Stimulated activated CD4-positive, alpha-beta T cell treated with anti-CD3 and anti-CD28 coated beads, Interleukin-12 subunit alpha, Interleukin-12 subunit beta, amount 100 ng/mL, for 4 hours (primary cell): ENCODE measurements around the gene CLDN20.

ENCODE experiments used
- DNase-seq: peaks from one replicate; pipeline ENCODE4 v3.0.0-alpha.2; 2020

The CLDN20 gene

DNA sequence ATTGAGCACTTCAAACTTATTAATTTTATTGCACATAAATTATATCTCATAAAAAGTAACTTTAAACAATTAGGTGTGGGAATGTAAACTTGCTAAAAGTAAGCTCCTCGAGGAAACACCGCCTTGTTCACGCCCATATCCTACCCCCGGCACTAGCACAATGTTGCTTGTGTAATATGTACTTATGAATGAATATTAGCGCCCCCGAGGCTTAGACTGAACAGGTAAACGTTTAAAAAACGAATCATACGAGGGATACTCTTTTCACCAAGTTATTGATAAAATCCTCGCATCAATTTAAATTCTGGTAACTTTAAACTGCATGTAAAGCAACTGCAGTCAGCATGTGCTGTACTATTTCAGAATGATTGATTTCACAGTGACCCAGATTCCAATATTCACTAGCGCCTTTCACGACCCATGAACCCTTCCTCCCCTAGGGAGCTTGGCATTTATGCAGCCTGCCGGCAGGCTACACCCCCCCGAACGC lies 49.8 kb downstream of the CLDN20 start:
- no peak for DNase-seq

DNA sequence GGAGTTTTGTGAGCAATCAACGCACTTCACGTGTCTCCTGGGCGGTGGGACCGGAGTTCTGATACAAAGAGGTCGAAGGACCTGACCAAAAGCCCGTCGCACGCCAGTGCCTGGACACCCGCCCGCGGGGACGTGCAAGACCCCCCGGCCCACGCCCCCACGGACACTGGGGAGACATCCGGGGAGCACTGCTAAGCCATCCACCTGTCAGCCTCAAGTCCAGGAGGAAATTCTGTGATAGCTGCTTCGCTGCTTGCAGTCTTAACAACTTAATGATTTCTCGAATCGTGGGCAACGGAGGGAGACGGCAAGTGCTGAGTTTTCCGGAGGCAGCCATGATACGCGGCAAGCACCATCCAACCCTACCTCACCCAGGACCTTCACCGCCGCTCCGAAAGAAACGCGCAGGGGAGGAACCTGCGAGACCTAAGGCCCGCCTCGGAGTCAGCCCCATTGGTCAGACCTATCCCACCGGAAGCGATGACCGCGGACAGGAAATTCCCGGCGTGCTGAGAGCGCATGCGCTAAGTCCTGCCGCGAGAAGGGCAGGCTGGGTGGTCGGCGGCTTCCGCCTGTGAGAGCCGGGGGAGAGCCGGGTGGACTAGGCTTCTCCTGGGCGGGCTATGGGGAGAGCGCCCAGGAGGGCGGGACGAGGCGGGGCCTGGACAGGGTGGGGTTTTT lies 50.4 kb downstream of the CLDN20 start, which contains the start of gene TFB1M:
TFB1M (minus strand) TSS at position 393 of the 681 bp plus-strand sequence; CDS start at position 337, 56 bp downstream.
- DNase-seq = peak; percentile 97

DNA sequence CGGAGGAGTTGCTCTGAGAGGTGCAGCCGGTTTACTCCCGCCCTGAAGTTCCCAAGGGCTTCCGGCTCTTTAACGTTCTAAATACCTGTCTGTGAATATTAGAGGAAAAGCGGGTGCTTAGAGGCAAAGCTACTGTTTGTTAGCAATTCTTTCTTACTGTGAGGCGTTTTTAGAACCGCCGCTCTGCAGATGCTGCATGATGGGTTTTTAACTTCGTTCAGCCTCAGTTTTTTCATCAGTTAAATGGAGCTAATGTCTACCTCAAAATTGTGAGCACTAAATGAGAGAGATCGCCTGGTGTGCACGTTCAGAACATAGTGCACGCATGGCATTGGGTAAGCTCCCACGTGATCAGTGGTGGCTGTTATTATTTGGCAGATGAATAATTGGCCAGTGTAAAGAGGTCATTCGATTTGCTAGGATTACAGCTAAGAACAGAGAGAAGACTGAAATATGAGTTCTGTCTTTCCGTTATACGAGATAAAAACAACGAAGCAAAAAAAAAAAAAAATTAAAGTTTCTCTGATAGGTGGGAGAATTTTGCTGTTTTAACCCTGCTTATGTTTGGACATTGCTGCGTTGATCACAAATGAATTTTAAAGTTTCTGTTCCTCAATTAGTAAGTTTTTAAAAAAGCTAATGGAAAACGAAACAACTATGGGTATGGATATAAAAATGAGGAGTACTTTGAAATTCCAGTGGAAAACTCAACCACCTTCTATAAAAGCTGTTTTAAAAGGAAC lies 51.1 kb downstream of the CLDN20 start:
- peak; percentile 17 for DNase-seq

DNA sequence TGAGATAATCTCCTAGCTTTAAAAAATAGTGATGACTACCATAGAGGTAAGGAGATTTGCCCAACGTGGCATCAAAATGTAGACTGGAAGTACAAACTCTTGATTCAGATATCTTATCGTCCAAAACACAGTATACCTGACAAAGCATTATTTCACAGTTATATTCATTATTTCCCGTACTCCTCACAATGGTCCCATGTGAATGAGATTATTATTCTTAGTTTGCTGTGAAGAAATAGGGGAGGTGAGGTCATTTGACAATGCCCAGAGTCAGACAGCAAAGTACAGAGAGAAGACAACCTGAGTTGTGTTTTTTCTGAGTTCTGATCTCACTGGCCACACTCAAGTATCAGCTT lies 51.7 kb downstream of the CLDN20 start:
- DNase-seq = no peak

DNA sequence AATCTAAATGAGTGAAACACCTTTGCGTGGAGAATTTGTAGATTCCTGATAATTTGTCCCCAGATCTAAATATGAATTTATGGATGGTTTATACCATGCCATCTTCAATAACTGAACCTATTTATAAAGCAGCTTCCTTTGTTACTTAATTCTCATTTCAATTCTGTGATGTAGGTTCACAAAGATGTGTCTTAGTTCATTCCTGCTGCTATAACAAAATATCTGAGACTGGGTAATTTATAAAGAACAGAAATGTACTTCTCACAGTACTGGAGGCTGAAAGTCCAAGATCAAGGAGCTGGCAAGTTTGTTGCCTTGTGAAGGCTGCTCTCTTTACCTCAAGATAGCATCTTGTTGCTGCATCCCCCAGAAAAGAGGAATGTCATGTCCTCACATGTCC lies 52.6 kb downstream of the CLDN20 start:
- no peak for DNase-seq

DNA sequence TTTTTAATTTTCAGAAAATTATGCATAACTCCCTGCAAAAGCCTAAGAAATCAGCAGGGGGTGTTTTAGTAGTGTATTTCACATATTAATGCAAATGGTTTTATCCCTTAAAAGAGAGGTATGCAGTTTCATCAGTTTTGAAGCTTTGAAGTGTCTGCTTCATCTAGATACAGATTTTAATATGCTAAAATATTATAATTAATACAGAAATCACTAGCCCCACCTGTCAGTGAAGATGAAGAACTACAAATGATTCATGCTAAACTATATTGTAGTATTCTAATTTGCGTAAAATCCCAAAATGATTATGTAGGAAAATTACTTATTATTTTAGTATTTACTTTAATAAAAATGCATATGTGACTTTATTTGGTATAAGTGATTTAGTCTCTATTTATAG lies 53.4 kb downstream of the CLDN20 start:
- DNase-seq = no peak

DNA sequence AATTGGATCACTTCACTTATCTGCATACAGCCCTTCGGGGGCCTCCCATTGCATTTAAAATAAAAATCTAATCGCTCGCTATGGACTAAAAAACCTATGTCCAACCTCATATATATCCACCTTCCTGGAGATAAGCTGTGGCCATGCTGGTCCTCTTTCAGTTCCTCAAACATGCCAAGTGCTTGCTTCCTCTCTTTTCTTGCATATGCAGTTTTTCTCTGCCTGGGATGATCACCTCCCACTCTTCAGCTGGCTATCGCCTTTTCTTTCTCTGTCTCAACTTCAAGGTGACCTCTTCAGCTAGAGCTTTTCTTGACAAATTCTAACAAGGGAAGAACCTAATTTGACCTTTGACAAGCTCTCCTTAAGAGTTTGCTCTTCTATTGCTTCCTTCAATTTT lies 56.1 kb downstream of the CLDN20 start:
- DNase-seq = no peak

DNA sequence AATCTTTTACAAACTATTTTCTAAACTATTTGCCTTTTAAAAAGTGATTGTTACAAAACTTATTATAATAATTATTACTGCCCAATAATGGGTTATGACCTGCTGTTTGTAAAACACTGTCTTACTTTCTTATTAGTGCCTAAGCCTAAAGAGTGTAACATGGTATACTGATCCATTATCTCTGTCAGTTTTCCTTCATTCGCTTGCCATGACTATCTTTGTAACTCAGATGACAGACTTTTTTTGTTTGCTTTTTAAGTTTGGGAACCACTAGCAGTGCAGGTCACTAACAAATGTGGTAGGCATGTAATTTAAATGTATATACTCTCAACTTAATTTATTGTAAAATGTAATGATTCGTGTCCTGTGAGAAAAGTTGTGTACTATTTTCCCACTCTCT lies 60.4 kb downstream of the CLDN20 start:
- DNase-seq = no peak

DNA sequence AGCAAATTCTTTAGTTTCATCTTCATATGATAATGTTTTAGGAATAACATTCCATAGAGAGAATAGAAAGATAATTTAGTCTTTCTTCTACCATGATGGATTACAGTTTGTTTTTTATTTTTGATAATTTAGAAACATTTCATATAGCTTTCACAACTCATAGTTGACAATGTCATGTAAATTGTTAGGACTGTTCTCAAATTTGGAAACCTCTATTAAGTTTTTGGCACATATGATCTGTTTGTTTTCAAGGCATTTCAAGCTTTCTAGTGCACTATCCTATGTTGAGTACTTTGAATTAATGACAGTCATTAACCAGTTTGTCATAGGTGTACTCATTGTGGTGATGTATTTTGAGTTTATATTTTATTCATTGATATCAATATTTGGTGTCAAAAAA lies 61.2 kb downstream of the CLDN20 start:
- DNase-seq = no peak

DNA sequence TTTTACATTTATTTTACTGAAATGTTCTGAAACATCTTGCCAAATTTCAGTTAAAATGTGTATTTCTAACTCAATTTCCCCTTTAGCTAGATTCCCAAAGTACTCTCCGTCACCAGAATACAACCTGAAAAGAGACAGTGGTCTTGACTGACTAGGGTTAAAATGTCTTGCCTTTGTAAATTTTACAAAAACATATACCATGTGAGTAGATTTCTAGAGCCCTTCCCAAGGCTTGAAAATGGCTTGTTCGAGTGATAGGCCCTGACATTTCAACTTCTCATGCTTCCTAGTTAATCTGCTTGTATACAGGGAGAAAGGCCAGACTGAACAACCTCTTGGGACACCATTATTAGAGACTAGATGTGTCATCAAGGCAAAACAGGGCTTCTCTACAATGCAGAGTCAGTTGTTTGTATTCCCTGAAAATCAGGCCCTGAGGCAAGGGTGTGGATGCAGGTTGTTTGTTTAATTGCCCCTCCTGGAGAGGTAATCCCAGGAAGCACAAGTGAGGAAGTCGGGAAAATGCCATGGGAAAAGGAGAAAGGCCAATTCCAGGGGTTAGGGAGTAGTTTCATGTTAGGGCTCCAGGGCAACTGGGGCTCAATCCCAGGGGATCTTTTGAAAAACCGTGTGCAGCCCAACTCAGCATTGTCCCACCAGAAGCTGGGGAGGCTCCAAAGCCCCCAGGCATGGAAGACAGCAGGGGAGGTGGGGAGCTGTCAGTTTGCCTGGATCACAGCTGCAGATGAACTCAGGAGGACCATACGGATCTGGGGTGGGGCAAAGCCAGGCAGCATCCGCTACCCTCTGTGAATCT lies 62.1 kb downstream of the CLDN20 start:
- no peak for DNase-seq
